ENCODE results near the gene SEL1L.
"Not testable (repeated sequence)": the region's sequence is repeated elsewhere in the genome, so short reads cannot be mapped to it uniquely, and the experiment has no call there.

SEL1L gene

DNA sequence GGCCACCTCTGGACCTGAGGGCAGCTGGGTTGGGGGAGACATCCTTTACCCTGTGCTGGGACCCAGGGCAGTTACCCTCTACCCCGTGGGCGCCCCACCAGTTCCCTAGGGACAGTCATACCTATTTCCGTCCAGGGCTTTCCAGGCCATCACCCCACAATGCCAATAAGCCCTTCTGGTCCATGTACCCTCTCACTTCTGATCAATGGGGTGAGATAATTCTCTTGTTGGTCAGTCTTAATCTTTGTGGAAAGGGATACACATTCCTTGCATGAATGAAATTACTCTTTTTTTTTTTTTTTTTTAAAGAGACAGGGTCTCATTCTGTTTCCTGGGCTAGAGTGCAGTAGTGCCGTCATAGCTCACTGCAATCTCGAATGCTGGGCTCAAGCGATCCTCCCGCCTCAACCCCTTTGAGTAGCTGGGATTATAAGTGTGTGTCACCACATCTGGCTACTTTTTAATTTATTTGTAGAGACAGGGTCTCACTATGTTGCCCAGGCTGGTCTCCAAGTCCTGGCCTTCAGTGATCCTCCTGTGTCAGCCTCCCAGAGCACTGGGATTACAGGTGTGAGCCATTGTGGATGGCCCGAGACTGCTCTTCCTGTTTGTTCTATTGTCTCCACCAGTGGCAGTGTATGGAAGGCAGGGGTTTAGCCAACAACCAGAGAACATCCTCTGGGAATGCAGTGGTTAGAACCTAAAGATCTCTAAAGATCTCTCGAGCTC is 87.2 kb downstream of the SEL1L start:
- no peak for DNase-seq

DNA sequence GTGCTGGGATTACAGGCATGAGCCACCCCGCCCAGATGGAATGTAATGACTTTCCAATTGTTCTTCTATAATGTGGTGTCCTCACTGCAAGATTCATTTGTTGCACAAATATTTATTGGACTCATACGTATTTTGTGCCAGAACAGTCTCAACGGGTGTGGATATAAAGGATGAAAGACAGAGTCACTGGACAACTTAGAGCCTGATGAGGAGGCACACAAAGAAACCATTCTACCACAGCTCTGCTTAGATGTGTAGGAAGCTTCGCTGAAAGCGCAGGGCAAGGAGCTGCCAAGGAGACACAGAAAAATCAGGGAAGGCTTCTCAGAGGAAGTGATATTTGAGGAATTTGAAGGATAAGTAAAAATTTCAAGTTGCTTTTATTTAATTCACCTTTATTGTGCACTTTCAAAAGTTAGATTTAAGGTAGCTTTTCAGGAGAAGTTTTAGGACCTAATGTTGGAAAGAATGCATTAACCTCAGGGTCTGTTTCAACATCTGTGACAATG is 92.0 kb downstream of the SEL1L start:
- no peak for DNase-seq

DNA sequence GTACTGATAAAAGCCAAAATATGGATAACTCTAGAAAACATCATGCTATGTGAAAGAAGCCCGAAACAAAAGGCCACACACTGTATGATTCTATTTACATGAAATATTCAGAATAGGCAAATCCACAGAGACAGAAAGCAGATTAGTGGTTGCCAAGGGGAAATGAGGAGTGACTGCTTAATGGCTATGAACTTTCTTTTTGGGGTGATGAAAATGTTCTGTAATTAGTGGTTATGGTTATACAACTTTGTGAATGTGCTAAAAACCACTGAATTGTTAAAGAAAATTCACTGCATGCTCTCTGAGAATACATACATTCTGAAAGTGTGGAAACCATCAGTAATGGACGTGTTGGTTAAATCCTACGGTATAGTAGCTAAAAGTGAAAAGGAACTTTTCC is 93.6 kb downstream of the SEL1L start:
- DNase-seq: no peak

DNA sequence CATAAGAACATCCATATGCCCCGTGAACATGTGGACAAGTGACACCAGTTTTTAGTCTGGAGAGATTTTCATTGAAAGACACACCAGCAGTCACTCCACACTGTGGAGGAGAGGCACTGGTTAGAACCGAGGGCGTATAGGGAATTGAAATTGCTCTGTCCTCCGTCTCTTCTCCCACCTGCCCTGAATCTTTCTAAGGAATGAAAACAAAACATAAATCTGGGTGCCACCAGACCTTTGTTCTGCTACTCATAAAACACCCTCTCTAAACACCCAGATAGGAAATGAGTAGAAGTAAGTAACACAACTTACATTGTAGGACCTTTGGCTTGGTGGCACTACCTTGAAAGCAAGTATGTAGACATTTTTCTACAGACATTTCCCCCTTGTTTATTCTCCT is 96.4 kb downstream of the SEL1L start:
- no peak for DNase-seq

DNA sequence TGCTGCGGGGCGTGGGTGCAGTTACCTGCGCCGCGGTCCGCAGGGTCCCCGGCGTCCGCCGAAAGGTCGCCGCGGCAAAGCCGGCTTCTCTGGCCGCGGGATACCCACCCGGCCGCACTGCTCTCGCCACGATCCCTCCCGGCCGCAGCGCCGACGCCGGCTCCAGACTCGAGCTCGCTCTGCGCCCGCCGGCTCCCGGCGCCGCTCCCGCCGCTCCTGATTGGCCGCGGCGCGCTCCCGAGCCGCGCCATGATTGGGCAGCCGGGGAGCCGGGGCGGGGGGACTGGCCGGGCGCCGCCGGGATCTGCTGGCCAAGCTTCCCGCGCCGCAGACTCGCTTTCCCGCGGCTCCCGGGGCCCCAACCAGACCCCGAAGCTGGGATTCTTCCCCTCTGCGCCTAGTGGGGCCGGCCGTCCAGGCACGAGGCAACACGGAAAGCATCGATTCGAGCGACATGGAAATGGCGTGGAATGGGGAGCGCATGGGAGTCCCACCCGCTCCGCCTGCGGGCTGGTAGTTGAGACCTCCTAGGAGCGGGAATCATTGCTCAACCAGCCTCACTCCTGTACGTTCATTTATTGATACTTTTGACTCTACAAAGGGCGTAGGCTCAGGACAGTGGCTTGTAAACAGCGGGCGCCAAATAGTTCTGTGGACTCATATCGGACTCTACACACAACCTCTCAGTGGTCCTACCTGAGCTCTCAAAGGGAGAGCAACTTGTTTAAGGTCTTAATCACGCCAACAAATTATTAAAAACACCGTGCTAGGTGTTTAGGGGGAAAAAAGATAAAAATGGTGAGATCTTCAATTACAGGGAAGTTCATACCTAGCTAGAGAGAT is 97.1 kb downstream of the SEL1L start:
- peak; percentile 28 for DNase-seq

DNA sequence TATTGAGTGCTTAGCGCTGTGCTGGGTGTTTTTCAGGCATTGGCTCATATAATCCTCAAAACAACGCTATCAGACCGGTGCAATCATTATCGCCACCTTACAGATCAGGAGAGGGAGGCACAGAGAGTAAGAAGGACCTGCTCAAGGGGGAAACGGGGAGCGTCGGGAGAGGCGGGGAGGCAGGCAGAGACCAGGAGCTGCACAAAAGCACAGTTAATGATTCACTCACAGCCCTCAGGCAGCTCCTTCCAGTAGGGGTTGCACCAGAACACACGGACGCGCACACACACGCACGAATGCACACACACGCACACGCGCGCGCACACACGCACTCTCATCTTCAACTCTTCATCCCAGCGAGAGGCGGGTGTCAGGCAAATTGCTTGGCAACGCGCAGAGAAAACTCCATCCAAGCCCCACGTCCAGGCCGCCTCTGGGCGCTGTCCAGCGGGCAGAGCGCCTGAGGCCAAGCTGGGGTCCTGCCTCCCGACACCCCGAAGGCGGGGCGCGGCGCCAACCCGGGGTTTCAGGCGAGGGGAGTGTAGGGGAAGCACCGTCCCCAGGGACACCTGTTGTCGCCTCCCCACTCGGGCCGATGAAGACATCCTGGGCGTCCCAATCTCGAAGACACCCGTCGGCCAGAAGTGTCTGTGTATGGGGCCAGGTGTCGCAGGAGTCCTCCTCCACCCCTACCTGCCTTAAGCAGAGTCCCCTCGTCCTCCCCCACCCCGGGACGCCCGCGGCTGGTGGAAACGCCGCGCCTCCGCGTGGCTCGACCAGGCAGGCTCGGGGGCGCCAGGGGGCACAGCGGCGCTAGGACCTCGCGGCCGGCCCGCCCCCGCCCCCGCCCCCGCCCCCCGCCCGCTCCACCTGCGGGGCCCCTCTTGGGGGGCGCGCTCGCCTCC is 98.0 kb downstream of the SEL1L start:
- peak; percentile 8 for DNase-seq

DNA sequence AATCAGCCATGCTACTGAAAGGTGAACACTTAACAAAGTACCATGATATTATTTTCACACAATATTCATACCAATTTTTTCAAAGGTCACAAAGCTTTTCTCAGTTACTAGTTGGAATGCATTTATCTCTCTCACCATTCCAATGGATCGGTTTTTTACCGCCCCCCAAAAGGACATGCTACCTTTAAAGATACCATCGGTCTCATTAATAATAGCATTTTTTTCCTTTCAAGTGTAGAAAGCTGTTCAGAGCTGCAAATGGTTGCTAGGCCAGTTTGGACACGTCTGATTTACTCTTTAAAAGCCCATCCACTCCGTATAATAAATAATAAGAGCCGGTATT is 98.6 kb downstream of the SEL1L start:
- DNase-seq: no peak

DNA sequence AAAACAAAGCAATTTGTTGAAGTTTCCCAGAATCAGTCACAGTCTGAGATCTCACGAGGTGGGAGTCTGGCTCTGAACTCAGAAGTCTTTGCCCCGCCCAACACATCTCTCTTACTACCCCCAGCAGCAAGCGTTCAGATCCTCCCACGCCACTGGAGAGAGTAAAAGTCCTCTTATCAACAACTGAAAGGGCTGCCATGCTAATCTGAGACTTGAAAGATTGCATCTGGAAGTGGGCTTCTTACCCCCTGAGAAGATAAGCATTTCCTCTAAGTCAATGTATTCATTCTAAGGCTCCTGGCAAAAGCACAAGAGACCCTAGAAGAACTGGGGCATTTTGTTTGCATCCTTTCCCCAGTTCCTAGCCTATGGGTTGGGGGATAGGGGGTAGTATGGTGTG is 99.4 kb downstream of the SEL1L start:
- DNase-seq: no peak

DNA sequence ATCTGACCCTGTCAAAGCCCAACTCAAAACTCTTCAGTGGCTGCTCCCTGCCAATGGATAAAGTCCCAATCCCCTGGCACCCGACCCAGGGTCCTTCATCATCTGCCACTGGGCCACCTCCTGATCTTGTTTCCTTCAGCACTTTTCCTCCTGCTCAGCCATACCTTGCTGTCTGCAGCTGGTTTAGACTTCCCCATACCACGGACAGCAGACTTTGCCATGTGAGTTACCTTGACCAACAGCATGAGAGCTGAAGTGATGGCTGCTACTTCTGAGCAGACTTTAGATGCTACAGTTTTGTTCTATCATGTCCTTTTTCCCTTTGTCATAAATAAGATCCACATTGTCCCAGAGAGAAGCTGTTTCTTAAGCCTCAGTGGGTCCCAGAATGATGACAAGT is 100.3 kb downstream of the SEL1L start:
- no peak for DNase-seq

DNA sequence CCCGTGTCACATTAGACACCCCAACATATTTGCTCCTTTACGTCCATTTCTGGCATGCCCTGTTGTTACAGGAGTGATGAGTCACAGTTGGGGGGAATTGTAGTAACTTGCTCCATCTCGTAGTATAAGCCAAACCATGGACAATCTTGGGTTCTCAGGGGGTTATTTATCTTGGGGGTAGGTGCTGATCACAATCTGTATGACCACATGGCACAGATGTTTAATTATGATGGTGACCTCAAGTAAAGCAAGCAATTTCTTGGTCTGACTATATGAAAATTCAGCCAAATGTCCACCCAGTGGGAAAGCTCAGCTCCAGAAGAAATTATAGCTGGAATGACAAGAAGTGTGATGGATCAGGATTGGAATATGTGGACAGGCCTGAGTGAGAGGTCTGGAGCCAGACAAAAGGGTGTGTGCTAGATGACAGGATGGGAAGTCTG is 101.4 kb downstream of the SEL1L start:
- no peak for DNase-seq

DNA sequence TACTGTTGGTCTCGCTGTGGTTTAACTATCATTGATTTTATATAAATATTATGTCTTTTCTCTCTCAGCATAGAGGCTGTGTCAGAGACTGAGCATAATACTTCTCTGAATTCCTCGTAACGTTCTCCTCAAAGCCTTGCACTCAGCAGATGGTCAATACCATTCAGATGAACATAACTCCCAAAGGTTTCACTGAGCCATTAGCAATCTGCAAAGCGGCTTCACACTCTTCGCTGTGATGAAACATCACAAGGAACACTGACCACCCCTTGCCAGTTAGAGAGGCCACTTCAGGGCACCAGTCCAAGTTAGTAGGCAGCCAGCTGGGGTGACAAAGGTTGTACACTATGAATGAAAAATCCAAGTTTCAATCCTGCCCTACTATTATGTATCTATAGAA is 103.4 kb downstream of the SEL1L start:
- DNase-seq: no peak

DNA sequence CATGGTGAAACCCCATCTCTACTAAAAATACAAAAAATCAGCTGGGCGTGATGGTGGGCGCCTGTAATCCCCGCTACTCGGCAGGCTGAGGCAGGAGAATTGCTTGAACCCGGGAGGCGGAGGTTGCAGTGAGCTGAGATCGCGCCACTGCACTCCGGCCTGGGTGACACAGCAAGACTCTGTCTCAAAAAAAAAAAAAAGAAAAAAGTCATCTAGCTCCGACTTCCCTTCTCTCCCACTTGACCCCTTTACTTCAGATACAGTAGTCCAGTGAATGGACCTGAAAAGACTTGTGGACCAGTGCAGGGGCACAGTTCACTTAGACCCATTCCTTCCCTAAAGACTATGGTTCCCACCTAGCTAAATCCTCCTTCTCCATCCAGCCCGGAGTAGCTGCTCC is 103.9 kb downstream of the SEL1L start:
- not testable (repeated sequence) for DNase-seq

DNA sequence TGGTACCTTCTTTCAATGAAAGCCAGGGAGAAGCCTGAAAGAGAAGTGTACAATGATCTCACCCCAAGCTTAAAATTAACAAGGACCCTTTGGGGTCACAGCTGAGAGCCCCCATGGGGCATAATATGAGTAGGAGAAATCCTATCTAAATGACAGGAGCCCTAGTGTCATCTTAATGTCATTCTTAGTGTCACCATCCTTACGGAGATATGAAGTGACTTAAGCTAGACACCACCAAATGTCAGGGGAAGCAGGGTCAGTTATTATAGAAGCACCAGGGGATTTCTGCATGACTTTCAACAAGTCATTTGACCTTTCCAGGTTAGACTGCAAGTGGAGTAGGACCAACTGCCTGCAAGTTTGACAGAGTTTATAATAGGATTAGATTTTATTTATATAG is 104.6 kb downstream of the SEL1L start:
- DNase-seq: no peak

DNA sequence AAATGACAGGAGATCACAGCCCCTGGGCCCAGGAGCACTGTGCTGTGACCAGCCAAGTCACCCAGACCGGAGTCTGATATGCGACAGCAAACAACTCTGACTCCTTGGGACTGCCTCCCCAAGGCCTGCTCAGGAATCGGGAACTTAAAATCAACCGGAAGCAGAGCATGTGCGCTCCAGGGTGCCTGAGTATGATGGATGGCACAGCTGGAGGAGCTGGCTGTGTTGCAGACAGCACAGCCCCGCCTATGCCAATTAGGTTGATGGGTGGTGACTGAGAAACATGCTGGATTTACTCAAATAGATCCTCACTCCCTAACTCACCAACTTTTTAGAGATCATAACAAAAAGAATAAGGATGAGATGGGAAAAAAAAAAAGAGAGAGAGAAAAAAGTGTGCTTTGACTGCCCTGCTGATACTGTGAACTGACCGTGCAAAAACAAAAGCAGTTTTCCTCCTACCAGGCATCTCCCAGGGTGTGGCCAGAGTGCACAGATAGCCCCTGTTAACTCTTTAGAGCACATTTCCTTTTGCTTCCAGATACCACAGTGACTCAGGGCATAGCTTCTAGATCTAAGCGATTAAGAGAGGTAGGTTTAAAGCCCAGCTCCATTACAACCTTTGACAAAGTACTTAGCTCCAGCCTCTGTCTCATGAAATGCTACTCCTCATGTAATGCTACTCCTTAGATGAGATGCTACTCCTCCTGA is 106.2 kb downstream of the SEL1L start:
- DNase-seq: no peak

DNA sequence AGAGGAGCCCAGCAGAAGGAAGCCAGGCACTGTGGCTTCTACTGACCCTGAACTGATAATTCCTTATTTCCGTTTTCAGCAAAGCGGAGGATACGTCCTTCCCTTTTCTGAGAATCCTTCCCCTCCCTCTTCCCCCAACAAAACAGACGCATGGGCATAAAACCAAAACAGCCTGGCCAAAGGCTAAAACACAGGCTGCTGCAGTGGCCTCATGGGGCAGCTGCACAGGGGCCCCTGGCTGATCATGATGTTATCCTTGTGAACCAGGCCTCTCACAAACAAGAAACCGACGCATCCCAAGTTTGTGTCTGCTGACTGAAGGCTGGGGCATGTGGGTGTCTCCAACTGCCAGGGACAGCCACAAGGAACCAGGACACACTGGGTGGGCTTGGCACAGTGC is 110.1 kb downstream of the SEL1L start:
- no peak for DNase-seq

Data from stimulated activated CD4-positive, alpha-beta T cell treated with anti-CD3 and anti-CD28 coated beads, Interleukin-1b, Interleukin-23, amount 100 ng/mL, for 48 hours (primary cell).